Measurements from ENCODE around the gene REXO4. TPM values are rescaled to one million over a fixed set of nuclear protein-coding genes. Genes with fewer than 3 reads are reported as not detected.

The REXO4 gene
- polyA plus RNA-seq, 1 of the 3 experiments (the other 2 are of a cell fraction): 37.3 TPM

GRCh38 chr9:133417541-133418461 is at the start of gene REXO4 (continued):
- TF ChIP-seq, protein P1, sequence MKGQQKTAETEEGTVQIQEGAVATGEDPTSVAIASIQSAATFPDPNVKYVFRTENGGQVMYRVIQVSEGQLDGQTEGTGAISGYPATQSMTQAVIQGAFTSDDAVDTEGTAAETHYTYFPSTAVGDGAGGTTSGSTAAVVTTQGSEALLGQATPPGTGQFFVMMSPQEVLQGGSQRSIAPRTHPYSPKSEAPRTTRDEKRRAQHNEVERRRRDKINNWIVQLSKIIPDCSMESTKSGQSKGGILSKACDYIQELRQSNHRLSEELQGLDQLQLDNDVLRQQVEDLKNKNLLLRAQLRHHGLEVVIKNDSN (IDR thresholded peaks at IDR 0.05; ENCODE audit: borderline replicate concordance, low read depth): peak; percentile 70
- TF ChIP-seq SIN3A (IDR thresholded peaks at IDR 0.05; ENCODE audit: borderline replicate concordance, low read depth, low read length) (peak; percentile 79; the same call in 1 of the 2 replicates), RXRA (IDR thresholded peaks at IDR 0.05; ENCODE audit: borderline replicate concordance, low read depth) (peak; percentile 81), EP300 (IDR thresholded peaks at IDR 0.05; ENCODE audit: borderline replicate concordance in 1 of 2, low read depth in 1 of 2, low read length in 1 of 2) (no peak), RAD21 (IDR thresholded peaks at IDR 0.05; ENCODE audit: low read length) (no peak), RCOR1 (IDR thresholded peaks at IDR 0.05; ENCODE audit: low read length) (peak; percentile 60), TAF1 (IDR thresholded peaks at IDR 0.05; ENCODE audit: borderline replicate concordance, low read depth, low read length) (peak; percentile 77), NFIC (IDR thresholded peaks at IDR 0.05; ENCODE audit: borderline replicate concordance) (no peak), GABPA (IDR thresholded peaks at IDR 0.05; ENCODE audit: low read depth) (peak; percentile 97), SMC3 (IDR thresholded peaks at IDR 0.05; ENCODE audit: low read depth, low read length) (no peak), NRF1 (IDR thresholded peaks at IDR 0.05; ENCODE audit: low read depth, low read length) (peak; percentile 64), TCF12 (IDR thresholded peaks at IDR 0.05) (peak; percentile 23; the same call in 1 of the 2 replicates), MXI1 (IDR thresholded peaks at IDR 0.05; ENCODE audit: low read depth, low read length) (peak; percentile 91)
- TF ChIP-seq, protein P2, sequence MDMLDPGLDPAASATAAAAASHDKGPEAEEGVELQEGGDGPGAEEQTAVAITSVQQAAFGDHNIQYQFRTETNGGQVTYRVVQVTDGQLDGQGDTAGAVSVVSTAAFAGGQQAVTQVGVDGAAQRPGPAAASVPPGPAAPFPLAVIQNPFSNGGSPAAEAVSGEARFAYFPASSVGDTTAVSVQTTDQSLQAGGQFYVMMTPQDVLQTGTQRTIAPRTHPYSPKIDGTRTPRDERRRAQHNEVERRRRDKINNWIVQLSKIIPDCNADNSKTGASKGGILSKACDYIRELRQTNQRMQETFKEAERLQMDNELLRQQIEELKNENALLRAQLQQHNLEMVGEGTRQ (IDR thresholded peaks at IDR 0.05; ENCODE audit: borderline replicate concordance, low read depth, low read length): no peak

GRCh38 chr9:133467101-133467500 is 49.3 kb upstream of the REXO4 start:
- Histone ChIP-seq H3K36me3 (replicated peaks in 1 of 2; ENCODE audit: control insufficient read depth in 1 of 2, insufficient read depth in 2 of 2, low read length in 1 of 2) (peaks cover 0 to 17% of the 10 kb centered on the region in 2 experiments), H4K20me1 (ENCODE audit: insufficient read depth) (no peaks in the 10 kb centered on the region), H3K79me2 (ENCODE audit: insufficient read depth) (no peaks in the 10 kb centered on the region), H3K9me3 (no peaks in the 10 kb centered on the region), H3F3A (replicated peaks; ENCODE audit: insufficient read depth) (peaks cover 10% of the 10 kb centered on the region), H3K9me2 (no peaks in the 10 kb centered on the region), H3K4me2 (no peak overlapping the region), H3K4me3 (ENCODE audit: low read depth in 2 of 2, low read length in 1 of 2) (no peak overlapping the region), H2AFZ (ENCODE audit: low read depth) (no peak overlapping the region), H3K4me1 (ENCODE audit: control insufficient read depth in 1 of 2, insufficient read depth in 2 of 2, low read depth in 1 of 2, low read length in 1 of 2) (peaks cover 0 to under 1% of the 10 kb centered on the region in 2 experiments; a peak in 1 of 4 replicates), H3K27ac (ENCODE audit: low read depth in 2 of 2, low read length in 1 of 2) (no peak overlapping the region), H3K9ac (no peak overlapping the region), H3K27me3 (ENCODE audit: insufficient read depth) (no peaks in the 10 kb centered on the region)
- WGBS (ENCODE audit: low lambda C conversion rate): 94% methylated on average over 6 of the region's 10 CpGs
- DNase-seq: no peak
- no peak for TF ChIP-seq GATA2 (CRISPR knock-in tag; IDR thresholded peaks at IDR 0.05)
- no peak for TF ChIP-seq RXRA (IDR thresholded peaks at IDR 0.05; ENCODE audit: borderline replicate concordance, low read depth)
- no peak for TF ChIP-seq JUND (IDR thresholded peaks at IDR 0.05)
- POLR2A ChIA-PET: interaction anchor here (1.4 to 1.5 kb wide), 2 partner anchors 8 to 12 kb away, joined by 4 to 6 read pairs; partner anchors contain the start of gene SLC2A6
- CTCF ChIA-PET: no interaction called here
